ENCODE measurements around the gene SLC7A14.

The SLC7A14 gene

GRCh38 chr3:170421111-170421641 lies 164.7 kb downstream of the SLC7A14 start:
- TF ChIP-seq TAF1 (IDR thresholded peaks at IDR 0.05; ENCODE audit: borderline replicate concordance, insufficient read depth, low read length) (no peak), SIN3A (IDR thresholded peaks at IDR 0.05; ENCODE audit: borderline replicate concordance, insufficient read depth, low read length) (no peak)

DNA sequence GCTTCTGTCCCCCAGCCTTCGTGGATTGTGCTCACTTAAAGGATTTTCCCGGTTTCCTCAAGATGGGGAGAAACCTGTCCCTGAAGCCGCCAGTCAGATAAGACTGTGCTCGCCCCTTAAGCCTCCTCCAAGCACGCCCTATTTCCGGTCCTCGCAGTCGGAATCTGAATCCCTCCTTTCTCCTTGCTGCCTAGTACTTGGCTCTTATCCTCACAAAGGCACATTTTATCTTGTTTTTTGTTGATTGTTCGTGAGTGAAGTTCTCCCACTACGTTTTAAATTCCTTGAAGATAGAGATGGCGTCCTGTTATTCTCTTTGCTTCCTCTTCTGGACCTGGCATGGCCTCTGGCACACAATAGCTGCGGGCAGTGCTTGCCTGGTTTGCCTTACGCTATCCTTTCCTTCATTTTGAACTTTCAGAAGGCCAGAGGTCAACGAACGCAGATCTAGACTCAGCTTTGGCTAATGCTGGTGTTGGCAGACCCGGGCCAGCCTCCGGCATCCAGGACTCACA lies 165.5 kb downstream of the SLC7A14 start:
- no peak for TF ChIP-seq TAF1 (IDR thresholded peaks at IDR 0.05; ENCODE audit: borderline replicate concordance, insufficient read depth, low read length)
- TF ChIP-seq FOXP2 (optimal IDR thresholded peaks at IDR 0.05; ENCODE audit: borderline replicate concordance, extremely low read depth, extremely low read length, insufficient read depth), result no peak
- TF ChIP-seq, protein P1, sequence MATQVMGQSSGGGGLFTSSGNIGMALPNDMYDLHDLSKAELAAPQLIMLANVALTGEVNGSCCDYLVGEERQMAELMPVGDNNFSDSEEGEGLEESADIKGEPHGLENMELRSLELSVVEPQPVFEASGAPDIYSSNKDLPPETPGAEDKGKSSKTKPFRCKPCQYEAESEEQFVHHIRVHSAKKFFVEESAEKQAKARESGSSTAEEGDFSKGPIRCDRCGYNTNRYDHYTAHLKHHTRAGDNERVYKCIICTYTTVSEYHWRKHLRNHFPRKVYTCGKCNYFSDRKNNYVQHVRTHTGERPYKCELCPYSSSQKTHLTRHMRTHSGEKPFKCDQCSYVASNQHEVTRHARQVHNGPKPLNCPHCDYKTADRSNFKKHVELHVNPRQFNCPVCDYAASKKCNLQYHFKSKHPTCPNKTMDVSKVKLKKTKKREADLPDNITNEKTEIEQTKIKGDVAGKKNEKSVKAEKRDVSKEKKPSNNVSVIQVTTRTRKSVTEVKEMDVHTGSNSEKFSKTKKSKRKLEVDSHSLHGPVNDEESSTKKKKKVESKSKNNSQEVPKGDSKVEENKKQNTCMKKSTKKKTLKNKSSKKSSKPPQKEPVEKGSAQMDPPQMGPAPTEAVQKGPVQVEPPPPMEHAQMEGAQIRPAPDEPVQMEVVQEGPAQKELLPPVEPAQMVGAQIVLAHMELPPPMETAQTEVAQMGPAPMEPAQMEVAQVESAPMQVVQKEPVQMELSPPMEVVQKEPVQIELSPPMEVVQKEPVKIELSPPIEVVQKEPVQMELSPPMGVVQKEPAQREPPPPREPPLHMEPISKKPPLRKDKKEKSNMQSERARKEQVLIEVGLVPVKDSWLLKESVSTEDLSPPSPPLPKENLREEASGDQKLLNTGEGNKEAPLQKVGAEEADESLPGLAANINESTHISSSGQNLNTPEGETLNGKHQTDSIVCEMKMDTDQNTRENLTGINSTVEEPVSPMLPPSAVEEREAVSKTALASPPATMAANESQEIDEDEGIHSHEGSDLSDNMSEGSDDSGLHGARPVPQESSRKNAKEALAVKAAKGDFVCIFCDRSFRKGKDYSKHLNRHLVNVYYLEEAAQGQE (IDR thresholded peaks at IDR 0.05; ENCODE audit: insufficient read depth in 1 of 2, low read depth in 2 of 2, low read length in 2 of 2), result no peak
- no peak for TF ChIP-seq POLR2AphosphoS5 (IDR thresholded peaks at IDR 0.05; ENCODE audit: low read depth, low read length)
- no peak for TF ChIP-seq SIN3A (IDR thresholded peaks at IDR 0.05; ENCODE audit: borderline replicate concordance, insufficient read depth, low read length)

DNA sequence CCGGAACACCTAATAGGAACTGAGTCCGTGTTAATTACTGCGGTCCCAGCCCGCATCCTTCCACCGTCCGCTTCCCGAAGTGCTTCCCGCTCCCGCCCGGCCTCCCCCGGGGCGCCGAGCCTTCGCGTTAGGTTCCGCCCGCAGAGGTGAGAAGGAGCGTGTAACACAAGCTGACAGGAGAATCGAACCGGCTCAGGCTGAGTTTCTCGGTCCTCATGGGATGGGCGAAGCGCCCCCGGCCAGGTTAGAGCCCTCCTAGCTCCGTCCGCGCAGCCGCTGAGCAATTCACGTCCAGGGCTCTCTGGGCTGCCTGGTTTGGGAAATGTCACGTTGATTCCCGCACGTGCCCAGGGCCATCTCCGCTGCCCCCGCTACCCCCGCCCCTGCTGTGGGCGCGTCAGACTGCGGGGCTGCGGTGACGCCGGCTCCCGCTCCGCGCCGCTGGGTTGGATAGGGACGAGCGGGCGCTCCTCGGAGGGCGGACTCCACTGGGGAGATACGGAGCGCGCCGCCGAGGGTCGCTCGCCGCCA lies 166.3 kb downstream of the SLC7A14 start:
- TF ChIP-seq SIN3A (IDR thresholded peaks at IDR 0.05; ENCODE audit: borderline replicate concordance, insufficient read depth, low read length), result no peak
- TF ChIP-seq TAF1 (IDR thresholded peaks at IDR 0.05; ENCODE audit: borderline replicate concordance, insufficient read depth, low read length), result no peak
- TF ChIP-seq, protein P1 (IDR thresholded peaks at IDR 0.05; ENCODE audit: insufficient read depth in 1 of 2, low read depth in 2 of 2, low read length in 2 of 2), result no peak
- no peak for TF ChIP-seq FOXP2 (optimal IDR thresholded peaks at IDR 0.05; ENCODE audit: borderline replicate concordance, extremely low read depth, extremely low read length, insufficient read depth)
- no peak for TF ChIP-seq POLR2AphosphoS5 (IDR thresholded peaks at IDR 0.05; ENCODE audit: low read depth, low read length)

DNA sequence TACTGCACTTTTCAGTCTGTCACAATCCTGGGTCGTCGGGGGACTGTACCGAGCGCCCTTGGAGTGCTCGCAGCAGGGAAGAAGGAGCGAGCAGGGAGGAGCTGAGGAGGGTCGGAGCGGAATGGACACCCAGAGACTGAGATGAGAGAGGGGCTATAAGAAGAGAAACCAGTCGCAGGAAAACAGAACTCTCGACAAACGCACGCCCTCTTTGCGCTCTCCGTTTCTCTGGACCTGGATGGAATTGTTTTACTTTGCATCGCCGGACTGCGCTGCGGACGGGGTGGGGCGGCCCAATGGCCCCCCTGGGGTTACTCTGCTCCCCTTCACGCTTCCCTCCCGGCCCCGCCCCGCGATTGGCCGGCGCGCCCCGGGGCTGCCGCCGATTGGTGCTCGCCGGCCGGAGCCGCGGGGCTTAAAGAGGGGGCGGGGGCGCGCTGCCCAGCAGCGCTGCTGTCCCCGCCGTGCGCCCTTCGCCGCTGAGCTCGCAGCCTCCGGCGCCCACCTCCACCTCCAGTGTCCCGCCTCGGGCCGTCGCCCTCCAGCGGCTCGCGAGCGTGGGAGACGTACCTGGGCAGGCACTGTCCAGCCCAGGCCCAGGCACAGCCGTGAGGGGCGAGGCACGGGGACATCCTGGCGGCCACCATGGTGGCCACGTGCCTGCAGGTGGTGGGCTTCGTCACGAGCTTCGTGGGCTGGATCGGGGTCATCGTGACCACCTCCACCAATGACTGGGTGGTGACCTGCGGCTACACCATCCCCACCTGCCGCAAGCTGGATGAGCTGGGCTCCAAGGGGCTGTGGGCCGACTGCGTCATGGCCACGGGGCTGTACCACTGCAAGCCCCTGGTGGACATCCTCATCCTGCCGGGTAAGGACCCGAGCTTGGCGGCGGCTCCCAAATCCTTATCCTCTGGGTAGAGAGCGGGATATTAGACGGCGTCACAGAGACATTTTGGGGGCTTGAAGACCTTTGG lies 167.2 kb downstream of the SLC7A14 start, which contains the start of gene CLDN11:
TSS of gene CLDN11 (plus strand) at position 447 of the 977 bp plus-strand sequence. CDS start at position 646, 199 bp downstream.
- no peak for TF ChIP-seq POLR2AphosphoS5 (IDR thresholded peaks at IDR 0.05; ENCODE audit: low read depth, low read length)
- TF ChIP-seq, protein P1 (IDR thresholded peaks at IDR 0.05; ENCODE audit: insufficient read depth in 1 of 2, low read depth in 2 of 2, low read length in 2 of 2), result no peak
- TF ChIP-seq TAF1 (IDR thresholded peaks at IDR 0.05; ENCODE audit: borderline replicate concordance, insufficient read depth, low read length), result no peak
- no peak for TF ChIP-seq FOXP2 (optimal IDR thresholded peaks at IDR 0.05; ENCODE audit: borderline replicate concordance, extremely low read depth, extremely low read length, insufficient read depth)
- no peak for TF ChIP-seq SIN3A (IDR thresholded peaks at IDR 0.05; ENCODE audit: borderline replicate concordance, insufficient read depth, low read length)

GRCh38 chr3:170417090-170417489 lies 168.8 kb downstream of the SLC7A14 start:
- TF ChIP-seq FOXP2 (optimal IDR thresholded peaks at IDR 0.05; ENCODE audit: borderline replicate concordance, extremely low read depth, extremely low read length, insufficient read depth) (no peak), SIN3A (IDR thresholded peaks at IDR 0.05; ENCODE audit: borderline replicate concordance, insufficient read depth, low read length) (no peak), POLR2AphosphoS5 (IDR thresholded peaks at IDR 0.05; ENCODE audit: low read depth, low read length) (no peak), TAF1 (IDR thresholded peaks at IDR 0.05; ENCODE audit: borderline replicate concordance, insufficient read depth, low read length) (no peak)
- TF ChIP-seq, protein P1 (IDR thresholded peaks at IDR 0.05; ENCODE audit: insufficient read depth in 1 of 2, low read depth in 2 of 2, low read length in 2 of 2), result no peak

Data from PFSK-1 (cell line).